Lower leg skin (tissue), 4 donors: ENCODE measurements around the gene MAPK8. TPM values are rescaled to one million over a fixed set of nuclear protein-coding genes. Genes with fewer than 3 reads are reported as not detected.

ENCODE experiments used
- DNase-seq, 2 donors: peaks; one replicate each; pipeline ENCODE4 v3.0.0-alpha.2; 2019; ENCODE audit warnings: low spot score in 2 of 2
- H3K4me3 ChIP-seq: fragments of 200-600 bp; sonication (generic); 2 replicates; pipeline ENCODE4 v1.5.1; 2017; ENCODE audit warnings: mild to moderate bottlenecking, low read depth; ENCODE audit not compliant: poor library complexity, severe bottlenecking
- POLR2A ChIP-seq, 2 donors: fragments of 450-650 bp; IDR thresholded peaks; one replicate each; pipeline ENCODE4 v1.6.1; 2016 to 2017; ENCODE audit warnings: antibody characterized with exemption in 2 of 2, mild to moderate bottlenecking in 1 of 2, moderate library complexity in 1 of 2
- WGBS, 2 donors: methylation state at CpG; one replicate each; pipeline ENCODE4 v1.1.5; 2018; 5-methylcytosine and 5-hydroxymethylcytosine counted together
- intact Hi-C: fragments of 100-400 bp; cut with DNase I; formaldehyde crosslinking; loops from one replicate; pipeline ENCODE4 v1.15.0; 2023; ENCODE audit warnings: low total_unique reads
- total RNA-seq, 4 donors: library from RNA; depleted of rRNA; stranded (reverse); fragments of >200 nt; gene quantifications; one replicate each; pipeline ENCODE4 v1.1.0, GENCODE V29; 2016
- TF ChIP-seq, protein P1 (sequence below), 3 donors: fragments of 450-650 bp; IDR thresholded peaks; one replicate each; pipeline ENCODE4 v1.5.1; 2016; ENCODE audit warnings: antibody characterized with exemption in 3 of 3, mild to moderate bottlenecking in 3 of 3, moderate library complexity in 2 of 3

The MAPK8 gene
- total RNA-seq, 4 donors from 2014 or later = 26.7 to 58.6 (median 44.0) TPM

DNA sequence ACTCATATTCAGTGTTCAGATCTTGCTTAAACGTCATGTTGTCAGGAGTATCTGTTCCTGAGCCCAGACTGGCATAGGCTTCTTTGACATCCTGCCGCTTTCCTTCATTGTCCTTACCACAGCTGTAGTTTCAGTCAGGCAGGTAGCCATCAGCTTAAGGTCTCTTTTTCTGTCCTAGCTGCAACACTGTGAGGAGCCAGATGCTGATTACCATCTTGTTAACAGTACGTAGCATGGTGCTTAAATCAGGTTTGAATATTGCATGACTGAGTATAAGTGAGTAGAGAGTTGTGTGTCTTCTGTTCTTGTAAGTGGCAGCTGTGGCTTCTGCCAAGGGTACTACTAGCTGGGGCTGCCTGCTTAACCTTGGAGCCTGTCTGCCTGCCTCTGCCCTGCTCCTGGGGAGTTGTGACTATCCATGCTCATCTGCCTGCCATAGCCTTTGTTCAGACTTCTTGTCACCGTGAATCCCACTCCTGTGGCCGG, 92.6 kb downstream of the MAPK8 start:
- 79 to 82% methylated on average over 5 of the region's 5 CpGs for WGBS, 2 donors
- intact Hi-C loops = no loop called here
- H3K4me3 ChIP-seq = no peak overlapping the region
- no peak for DNase-seq
- no peak for TF ChIP-seq POLR2A (IDR thresholded peaks at IDR 0.05)
- TF ChIP-seq, protein P1, sequence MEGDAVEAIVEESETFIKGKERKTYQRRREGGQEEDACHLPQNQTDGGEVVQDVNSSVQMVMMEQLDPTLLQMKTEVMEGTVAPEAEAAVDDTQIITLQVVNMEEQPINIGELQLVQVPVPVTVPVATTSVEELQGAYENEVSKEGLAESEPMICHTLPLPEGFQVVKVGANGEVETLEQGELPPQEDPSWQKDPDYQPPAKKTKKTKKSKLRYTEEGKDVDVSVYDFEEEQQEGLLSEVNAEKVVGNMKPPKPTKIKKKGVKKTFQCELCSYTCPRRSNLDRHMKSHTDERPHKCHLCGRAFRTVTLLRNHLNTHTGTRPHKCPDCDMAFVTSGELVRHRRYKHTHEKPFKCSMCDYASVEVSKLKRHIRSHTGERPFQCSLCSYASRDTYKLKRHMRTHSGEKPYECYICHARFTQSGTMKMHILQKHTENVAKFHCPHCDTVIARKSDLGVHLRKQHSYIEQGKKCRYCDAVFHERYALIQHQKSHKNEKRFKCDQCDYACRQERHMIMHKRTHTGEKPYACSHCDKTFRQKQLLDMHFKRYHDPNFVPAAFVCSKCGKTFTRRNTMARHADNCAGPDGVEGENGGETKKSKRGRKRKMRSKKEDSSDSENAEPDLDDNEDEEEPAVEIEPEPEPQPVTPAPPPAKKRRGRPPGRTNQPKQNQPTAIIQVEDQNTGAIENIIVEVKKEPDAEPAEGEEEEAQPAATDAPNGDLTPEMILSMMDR (IDR thresholded peaks at IDR 0.05) = no peak

DNA sequence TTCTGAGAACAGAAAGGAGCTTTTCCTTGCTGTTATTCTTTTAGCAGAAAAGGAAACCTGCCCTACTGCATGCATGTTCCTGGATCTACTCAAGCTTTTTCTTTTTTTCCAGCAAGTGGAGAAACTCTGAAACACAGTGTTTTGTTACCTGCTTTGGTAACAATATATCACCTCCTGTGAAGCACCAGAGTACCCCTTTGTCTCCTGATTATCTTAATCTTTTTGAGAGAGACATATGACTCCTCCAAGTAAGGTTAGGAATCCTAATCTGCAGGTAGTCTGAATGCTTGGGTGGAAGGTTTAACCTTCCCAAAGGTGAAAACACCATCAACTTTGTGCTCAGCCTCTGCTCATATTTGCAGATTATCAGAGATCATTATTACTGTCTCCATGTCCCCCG, 93.1 kb downstream of the MAPK8 start:
- intact Hi-C loops = no loop called here
- DNase-seq = no peak
- H3K4me3 ChIP-seq = no peak overlapping the region
- WGBS, 2 donors = 92 to 100% methylated on average over 1 of the region's 1 CpG
- TF ChIP-seq POLR2A (IDR thresholded peaks at IDR 0.05) = no peak
- TF ChIP-seq, protein P1 (IDR thresholded peaks at IDR 0.05) = no peak

DNA sequence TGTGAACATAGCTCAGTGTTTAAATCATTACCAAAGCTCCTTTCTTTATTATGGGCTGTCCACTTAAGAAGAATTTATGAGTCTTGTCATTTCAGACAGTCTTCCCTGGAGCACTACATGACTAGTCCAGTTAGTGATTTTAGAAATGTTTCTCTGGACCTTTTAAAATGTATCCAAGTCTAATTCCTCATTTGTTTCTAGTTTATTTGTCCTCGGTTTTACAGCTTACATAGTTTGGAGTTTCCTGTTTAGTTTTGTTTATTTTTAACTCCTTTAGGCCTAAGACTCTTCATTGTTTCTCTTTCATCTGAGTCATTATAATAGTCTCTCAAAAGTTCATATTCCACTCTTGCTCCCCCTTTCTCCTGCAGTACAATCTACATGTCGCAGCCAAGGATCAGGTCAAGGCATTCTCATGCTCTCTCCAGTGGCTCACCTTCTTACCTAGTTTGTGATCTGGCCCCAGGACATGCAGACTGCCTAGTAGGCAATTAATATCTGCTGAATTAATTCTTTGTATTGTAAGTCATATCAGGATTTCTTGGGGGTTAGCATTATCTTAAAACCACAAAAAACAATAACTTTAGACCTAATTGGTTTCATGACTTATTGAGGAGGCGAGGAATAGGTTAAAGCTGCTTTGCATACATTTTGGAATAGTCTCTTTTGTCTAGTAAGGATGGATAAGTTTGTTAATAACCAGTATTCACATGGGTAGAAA, 93.8 kb downstream of the MAPK8 start:
- intact Hi-C loops = no loop called here
- TF ChIP-seq POLR2A (IDR thresholded peaks at IDR 0.05) = no peak
- TF ChIP-seq, protein P1 (IDR thresholded peaks at IDR 0.05) = no peak
- no peak for DNase-seq
- H3K4me3 ChIP-seq = no peak overlapping the region
- WGBS, 2 donors = 74 to 78% methylated on average over 3 of the region's 3 CpGs

DNA sequence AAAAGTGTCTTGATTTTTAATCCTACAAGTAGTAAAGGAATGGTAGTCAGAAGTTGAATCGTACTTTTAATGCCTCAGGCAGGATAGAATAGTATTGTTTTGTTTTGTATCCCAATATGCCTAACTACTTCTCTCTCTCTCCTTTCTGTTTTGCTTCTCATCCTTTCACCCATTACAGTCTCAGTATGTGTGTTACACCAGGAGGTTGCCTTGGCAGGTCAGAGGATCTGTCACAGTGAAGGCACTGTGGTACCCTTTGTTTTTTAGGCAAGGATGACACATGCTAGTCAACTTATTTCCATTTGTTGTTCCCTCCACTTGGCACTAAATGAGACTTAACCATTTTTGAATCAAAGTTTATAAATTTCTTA, 94.4 kb downstream of the MAPK8 start:
- TF ChIP-seq, protein P1 (IDR thresholded peaks at IDR 0.05) = no peak
- no peak for TF ChIP-seq POLR2A (IDR thresholded peaks at IDR 0.05)
- WGBS, 2 donors = 55 to 68% methylated on average over 1 of the region's 1 CpG
- H3K4me3 ChIP-seq = no peak overlapping the region
- intact Hi-C loops = no loop called here
- no peak for DNase-seq

DNA sequence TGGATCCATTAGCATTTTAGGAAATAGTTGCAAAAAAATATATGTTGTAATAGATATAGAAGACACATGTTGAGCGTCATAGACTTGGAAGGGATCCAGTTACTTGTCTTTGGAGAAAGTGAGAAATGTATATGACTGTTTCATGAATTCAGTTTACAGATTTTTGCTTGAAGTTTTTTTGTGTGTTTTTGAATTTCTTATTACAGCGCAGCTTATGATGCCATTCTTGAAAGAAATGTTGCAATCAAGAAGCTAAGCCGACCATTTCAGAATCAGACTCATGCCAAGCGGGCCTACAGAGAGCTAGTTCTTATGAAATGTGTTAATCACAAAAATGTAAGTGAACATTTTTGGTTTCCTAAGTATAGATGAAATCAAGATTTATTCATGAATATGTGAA, 98.2 kb downstream of the MAPK8 start:
- TF ChIP-seq, protein P1 (IDR thresholded peaks at IDR 0.05) = no peak
- no peak for TF ChIP-seq POLR2A (IDR thresholded peaks at IDR 0.05)
- DNase-seq = no peak
- intact Hi-C loops = no loop called here
- H3K4me3 ChIP-seq = no peak overlapping the region
- WGBS, 2 donors = 87 to 90% methylated on average over 4 of the region's 4 CpGs

DNA sequence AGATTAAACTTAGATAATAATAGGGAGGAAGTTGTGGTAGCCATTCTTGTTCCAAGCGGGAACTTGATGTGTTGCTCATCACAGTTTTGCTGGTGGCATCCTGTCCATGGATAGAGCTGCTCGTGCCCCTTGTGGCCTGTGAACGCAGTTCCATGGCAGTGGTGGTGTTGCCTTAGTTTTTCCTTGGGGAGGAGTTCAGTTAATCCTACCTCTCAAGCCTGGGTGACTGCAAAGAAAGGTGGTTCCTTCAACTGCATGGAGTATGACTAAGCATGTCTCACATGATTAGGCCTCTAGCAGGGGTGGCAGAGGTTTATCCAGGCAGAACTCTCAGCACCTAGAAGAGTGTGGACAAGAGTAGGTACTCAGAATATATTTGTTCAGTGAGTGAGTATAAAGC, 99.7 kb downstream of the MAPK8 start:
- no peak for TF ChIP-seq POLR2A (IDR thresholded peaks at IDR 0.05)
- TF ChIP-seq, protein P1 (IDR thresholded peaks at IDR 0.05) = no peak
- WGBS, 2 donors = 52 to 66% methylated on average over 3 of the region's 3 CpGs
- intact Hi-C loops = no loop called here
- DNase-seq = no peak
- no peak overlapping the region for H3K4me3 ChIP-seq
